NB4 (cell line): ENCODE measurements around the gene TGFBR3.
"Not testable (repeated sequence)": the region's sequence is repeated elsewhere in the genome, so short reads cannot be mapped to it uniquely, and the experiment has no call there.

Source experiments
- MYC ChIP-seq: IDR thresholded peaks from 2 replicates; pipeline ENCODE4 v1.6.1; 2011; ENCODE audit warnings: low read depth, low read length
- POLR2A ChIP-seq: IDR thresholded peaks from 2 replicates; pipeline ENCODE4 v1.6.1; 2011; ENCODE audit warnings: mild to moderate bottlenecking; ENCODE audit not compliant: insufficient read length; ENCODE audit errors: extremely low read depth
- TF ChIP-seq, protein P1 (sequence below): IDR thresholded peaks from one replicate; pipeline ENCODE4 v1.5.1; 2012; ENCODE audit warnings: low read depth, low read length

DNA sequence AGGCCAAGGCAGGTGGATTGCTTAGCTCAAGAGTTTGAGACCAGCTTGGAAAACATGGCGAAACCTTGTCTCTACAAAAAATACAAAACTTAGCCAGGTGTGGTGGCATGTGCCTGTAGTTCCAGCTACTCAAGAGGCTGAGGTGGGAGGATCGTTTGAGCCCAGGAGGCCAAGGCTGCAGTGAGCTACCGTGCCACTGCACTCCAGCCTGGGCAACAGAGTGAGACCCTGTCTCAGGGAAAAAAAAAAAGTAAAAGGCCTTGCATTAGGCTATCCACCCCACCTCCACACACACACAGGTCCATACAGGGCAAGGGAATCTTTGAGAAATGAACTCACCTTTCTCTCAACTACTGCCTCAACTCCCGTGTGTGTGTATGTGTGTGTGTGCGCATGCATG, 33.9 kb downstream of the TGFBR3 start:
- not testable (repeated sequence) for TF ChIP-seq MYC, POLR2A
- TF ChIP-seq, protein P1, sequence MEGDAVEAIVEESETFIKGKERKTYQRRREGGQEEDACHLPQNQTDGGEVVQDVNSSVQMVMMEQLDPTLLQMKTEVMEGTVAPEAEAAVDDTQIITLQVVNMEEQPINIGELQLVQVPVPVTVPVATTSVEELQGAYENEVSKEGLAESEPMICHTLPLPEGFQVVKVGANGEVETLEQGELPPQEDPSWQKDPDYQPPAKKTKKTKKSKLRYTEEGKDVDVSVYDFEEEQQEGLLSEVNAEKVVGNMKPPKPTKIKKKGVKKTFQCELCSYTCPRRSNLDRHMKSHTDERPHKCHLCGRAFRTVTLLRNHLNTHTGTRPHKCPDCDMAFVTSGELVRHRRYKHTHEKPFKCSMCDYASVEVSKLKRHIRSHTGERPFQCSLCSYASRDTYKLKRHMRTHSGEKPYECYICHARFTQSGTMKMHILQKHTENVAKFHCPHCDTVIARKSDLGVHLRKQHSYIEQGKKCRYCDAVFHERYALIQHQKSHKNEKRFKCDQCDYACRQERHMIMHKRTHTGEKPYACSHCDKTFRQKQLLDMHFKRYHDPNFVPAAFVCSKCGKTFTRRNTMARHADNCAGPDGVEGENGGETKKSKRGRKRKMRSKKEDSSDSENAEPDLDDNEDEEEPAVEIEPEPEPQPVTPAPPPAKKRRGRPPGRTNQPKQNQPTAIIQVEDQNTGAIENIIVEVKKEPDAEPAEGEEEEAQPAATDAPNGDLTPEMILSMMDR, result not testable (repeated sequence)
